DMS153 treated with DMSO at 0.1 percent for 48 hours (cell line): ENCODE results near the gene CAMK2D.
"Not testable (repeated sequence)": the region's sequence is repeated elsewhere in the genome, so short reads cannot be mapped to it uniquely, and the experiment has no call there.

Experiments
- DNase-seq: peaks from one replicate; lab custom pipeline; 2025; ENCODE audit not compliant: unreplicated experiment; lab: John Stamatoyannopoulos, UW

CAMK2D gene

GRCh38 chr4:113761620-113762185, at the start of gene CAMK2D:
CAMK2D (minus strand) TSS chr4:113761738; CDS start chr4:113761068, 670 bp downstream.
- peak; percentile 84 for DNase-seq

DNA sequence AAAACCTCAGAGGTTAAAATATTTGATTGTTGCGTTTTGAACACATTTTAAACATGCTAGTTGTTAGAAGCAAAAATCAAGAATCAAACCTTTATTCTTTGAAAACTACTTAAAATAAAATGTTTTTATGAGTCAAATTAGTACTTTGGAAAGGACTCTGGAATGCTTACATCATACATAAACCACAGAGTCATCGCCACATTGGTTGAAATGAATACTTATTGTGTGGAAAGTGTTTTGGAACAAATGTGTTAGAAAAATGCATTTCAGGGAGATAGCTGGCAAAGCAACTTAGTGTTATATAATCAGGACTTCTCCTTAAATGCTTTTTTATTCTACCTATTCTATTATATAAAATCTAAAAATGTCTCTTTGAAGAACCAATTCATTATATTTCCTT, 49.4 kb upstream of the CAMK2D start:
- DNase-seq: no peak

DNA sequence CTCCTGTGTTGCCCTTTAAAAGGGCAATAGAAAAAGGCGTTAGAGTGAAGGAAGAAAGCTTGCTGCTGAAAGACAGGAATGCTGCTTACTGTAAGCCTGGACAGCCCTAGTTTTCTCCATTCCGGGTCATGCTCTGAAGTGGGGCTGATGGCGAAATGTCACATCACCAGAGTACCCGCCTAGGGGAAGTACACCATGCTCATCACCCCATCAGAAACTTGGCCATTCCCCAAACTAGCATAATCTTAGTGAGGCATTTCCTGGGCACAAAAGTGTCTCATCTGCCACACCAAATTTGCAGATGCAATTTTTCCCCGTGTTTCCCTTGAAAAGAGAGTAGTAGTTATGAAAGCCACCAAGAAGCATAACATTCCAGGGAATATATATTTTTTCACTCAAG, 47.8 kb upstream of the CAMK2D start:
- DNase-seq: no peak

GRCh38 chr4:113806850-113807249, 45.3 kb upstream of the CAMK2D start:
- DNase-seq: no peak

DNA sequence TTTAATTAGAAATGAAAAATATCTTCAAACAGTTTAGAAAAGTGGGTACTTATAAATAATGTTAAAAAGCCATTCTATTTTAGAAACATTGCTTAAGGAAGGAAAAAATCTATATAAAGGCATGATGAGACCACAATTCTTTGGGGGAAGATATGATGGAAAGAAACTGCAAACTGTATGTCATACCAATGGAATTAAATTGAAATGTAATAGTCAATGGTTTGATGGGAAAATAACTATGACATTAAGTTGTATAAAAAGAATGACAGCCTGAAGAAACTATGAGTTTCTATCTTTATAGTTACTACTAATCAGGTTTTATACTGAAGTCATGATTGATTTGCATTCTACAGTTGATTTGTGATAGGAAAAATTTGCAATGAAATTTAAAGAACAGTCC, 40.3 kb upstream of the CAMK2D start:
- no peak for DNase-seq

- not testable (repeated sequence) for DNase-seq
Measured at GRCh38 chr4:113796381-113796780, 34.8 kb upstream of the CAMK2D start.

- no peak for DNase-seq
Measured at GRCh38 chr4:113790478-113790877, 28.9 kb upstream of the CAMK2D start.

GRCh38 chr4:113788888-113789287, 27.4 kb upstream of the CAMK2D start:
- DNase-seq: no peak

DNA sequence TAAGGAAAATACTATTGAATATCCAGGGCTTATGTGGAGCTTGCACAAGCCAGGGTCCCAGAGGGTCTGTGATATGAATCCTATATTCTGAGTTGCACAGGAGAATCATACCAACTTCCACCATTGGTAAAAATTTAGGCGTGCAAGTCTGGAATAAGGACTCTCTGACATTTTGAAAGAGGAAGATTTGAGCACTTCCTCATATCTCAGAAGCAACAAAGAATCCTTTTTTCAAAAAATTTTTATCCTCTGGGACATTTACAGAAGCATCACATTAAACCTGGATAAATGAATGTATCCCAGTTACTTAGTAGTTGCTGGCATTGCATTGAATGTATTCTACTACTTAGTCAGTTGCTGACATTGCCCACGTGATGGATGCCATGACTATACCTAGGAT, 24.2 kb upstream of the CAMK2D start:
- DNase-seq: no peak

DNA sequence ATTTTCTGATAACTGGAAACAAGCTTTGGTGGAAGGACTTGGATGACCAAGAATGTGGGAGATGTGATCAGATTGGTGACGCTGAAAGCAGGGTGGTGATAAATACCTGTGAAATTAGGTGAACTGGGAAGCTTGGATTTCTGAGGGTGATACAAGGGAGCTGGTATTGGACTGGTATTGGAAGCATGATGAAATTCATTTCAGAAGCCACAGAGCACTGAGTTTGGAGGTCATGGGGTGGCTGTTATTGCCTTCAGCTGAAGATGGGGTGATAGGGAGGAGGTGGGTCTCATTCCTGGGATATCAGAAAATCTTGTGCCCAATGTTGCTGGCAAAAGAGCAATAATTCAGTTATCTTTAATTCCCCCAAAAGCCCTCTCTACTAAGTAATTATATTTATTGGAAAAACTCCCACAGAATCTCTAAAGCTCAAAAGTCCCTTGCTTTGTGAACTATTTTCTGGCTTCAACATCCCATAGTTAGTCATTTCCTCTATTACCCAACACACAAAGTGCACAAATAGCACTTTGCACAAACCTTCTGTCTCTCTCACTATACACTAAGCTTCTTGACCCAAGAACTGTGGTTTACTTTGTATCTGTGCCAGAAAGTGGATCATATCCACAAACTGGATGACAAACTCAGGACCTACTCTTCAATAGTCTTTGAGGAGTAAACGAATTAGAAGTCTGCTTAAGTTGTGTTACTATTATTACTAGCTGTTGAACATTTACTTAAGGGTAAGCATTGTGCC, 23.1 kb upstream of the CAMK2D start:
- no peak for DNase-seq

DNA sequence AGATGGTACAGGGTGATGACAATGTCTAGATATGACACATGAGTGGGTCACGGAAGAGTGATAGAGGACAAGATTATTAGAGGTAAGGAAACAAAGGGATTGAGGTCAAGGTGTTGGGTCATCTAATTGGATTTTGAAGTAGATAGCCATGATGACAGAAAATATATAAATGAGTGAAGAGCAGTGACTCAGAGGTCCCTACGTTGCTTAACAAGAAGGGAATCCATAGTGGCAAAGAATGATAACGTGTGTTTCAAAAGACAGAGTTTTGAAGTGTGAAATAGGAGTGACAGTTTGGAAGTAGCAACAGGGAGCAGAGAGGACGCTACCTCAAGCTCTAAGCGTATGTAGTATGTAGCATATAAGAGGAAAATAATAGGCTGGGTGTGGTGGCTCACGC, 22.2 kb upstream of the CAMK2D start:
- no peak for DNase-seq

- no peak for DNase-seq
Measured at GRCh38 chr4:113783289-113783688, 21.8 kb upstream of the CAMK2D start.

DNA sequence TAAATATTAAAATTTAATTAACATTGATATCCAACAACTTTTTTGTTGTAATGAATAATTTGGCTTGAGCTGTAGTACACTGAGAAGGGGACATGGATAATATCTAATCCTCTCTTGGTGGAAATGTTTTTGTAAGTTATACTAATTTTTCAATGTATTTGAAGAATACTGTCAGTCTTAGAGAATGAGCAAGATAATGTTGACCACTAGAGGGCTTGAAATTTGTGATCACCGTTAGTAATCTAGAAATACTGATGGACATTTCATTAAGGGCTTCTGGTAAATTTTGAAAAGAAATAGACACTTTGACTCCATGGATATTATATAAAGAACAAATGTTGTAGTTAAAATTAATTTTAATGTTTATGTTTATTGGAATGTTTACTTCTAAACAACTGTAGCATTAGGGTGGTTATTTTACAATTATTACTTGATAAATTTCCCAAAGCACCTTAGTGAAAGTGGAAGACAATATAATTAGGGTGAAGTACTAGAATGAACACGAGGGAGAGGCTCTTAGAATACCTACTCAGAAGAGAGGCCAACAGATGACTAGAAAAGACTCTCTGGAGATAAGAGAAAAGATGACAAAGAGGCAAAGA, 20.0 kb upstream of the CAMK2D start:
- DNase-seq: no peak

DNA sequence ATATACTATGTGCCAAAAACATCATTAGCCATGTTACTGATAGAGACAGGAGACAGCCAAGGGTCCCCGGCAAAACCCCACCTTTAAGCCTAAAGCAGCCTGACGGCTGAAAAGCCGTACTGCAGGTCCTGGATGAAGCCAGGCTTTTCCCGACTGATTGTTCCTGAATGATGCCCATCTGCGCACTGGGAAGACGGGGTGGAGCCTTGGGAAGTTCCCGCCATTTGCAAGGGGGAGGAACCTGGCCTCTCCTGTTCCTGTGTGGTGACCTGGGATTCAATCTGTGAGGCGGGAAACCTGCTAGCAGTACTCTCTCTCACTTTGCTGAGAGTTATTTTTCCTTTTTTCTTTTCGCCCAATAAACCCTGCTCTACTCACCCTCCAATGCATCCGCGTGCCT, 15.1 kb upstream of the CAMK2D start:
- no peak for DNase-seq

- DNase-seq: no peak
Measured at GRCh38 chr4:113776016-113776415, 14.5 kb upstream of the CAMK2D start.

DNA sequence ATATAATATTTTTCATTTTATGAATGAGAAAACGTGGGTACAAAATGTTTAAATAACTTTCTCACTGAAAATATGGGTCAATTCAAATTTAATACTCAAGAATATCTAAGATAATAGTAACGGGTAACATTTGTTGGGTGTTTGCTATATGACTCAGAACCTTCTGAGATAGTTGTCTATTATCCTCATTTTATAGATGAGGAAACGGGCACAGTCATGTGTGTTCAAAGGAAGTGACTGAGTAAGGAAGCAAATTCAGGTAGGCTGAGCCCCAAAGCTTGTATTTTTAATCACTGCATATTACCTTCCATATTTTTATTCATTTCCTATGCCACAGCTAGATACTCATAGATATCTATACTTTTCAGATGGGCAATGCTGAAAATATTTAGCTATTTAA, 12.2 kb upstream of the CAMK2D start:
- DNase-seq: no peak

DNA sequence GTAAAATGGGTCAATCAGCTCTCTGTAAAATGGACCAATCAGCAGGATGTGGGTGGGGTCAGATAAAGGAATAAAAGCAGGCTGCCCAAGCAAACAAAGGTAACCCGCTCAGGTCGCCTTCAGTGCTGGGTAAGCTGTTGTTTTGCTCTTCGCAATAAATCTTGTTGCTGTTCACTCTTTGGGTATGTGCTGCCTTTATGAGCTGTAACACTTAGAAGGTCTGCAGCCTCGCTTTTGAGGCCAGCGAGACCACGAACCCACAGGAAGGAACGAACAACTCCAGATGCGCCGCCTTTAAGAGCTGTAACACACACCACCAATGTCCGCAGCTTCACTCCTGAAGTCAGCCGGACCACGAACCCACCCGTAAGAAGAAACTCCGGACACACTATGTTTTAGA, 11.5 kb upstream of the CAMK2D start:
- no peak for DNase-seq

DNA sequence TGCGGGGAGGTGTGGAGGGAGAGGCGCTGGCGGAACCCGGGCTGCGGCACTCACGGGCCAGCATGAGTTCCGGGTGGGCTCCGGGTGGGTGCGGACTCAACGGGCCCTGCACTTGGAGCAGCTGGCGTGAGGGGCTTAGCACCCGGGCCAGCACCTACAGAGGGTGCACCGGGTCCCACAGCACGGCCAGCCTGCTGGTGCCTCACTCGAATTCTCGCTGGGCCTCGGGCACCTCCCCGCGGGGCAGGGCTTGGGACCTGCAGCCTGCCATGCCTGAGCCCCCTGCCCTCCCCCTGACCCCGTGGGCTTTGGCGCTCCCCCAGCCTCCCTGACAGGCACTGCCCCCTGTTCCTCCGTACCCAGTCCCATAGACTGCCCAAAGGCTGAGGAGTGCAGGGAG, 10.8 kb upstream of the CAMK2D start:
- DNase-seq: no peak

GRCh38 chr4:113769744-113770143, 8.2 kb upstream of the CAMK2D start:
- no peak for DNase-seq

DNA sequence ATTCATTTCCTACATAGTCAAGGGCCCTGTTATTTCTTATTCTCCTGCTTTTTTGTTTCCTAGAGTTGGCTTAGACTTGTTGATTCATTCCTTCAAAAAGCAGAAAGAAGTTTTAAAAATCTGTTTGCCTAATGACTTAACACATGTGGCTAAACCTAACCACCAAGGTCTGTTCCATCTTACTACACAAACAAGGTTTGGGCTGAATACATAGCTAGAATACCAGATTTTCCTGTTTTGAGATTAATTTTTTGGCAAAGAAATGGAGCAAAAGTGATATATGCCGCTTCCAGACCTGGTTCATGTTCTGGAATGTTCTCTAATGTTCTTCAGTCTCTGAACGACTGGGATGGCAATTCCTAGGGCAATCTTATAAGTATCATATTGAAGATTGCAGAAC, 7.4 kb upstream of the CAMK2D start:
- no peak for DNase-seq

DNA sequence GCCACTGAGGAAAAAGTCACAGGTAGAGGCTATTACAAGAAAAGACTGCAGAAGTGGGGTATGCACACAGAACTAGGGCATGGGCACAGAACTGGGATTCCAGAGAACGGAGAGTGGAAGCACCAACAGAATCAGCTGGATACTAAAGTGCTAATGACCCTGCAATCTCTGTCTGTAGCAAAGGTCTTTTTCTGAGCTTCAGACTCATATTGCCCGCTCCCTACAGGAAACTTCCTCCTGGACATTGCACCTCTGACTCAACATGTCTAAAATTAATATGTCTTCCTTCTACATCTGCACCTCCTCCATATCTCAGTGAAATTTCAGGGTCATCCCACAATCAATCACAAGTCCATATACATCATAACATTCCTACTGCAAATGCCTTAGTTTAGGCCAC, 5.3 kb upstream of the CAMK2D start:
- DNase-seq: no peak

- no peak for DNase-seq
Measured at GRCh38 chr4:113764720-113765264, 3.3 kb upstream of the CAMK2D start.
